ENCODE results near the gene PLEKHG5.

Gene PLEKHG5

GRCh38 chr1:6509220-6509918 lies 17.9 kb upstream of the PLEKHG5 start:
- TF ChIP-seq TEAD4 (IDR thresholded peaks at IDR 0.05) (no peak), TAF1 (IDR thresholded peaks at IDR 0.05; ENCODE audit: low read depth) (no peak), NFIC (IDR thresholded peaks at IDR 0.05) (no peak), EGR1 (IDR thresholded peaks at IDR 0.05) (no peak), RAD21 (IDR thresholded peaks at IDR 0.05; ENCODE audit: low read depth) (no peak), MAX (IDR thresholded peaks at IDR 0.05) (no peak), TCF12 (IDR thresholded peaks at IDR 0.05; ENCODE audit: low read depth) (no peak), YY1 (IDR thresholded peaks at IDR 0.05; ENCODE audit: low read depth) (no peak), CREB1 (IDR thresholded peaks at IDR 0.05; ENCODE audit: low read depth) (no peak), EP300 (IDR thresholded peaks at IDR 0.05; ENCODE audit: borderline replicate concordance) (no peak), FOXM1 (IDR thresholded peaks at IDR 0.05; ENCODE audit: borderline replicate concordance, low read depth) (no peak), CEBPB (IDR thresholded peaks at IDR 0.05) (no peak), ZBTB7A (IDR thresholded peaks at IDR 0.05; ENCODE audit: low read depth) (no peak), REST (IDR thresholded peaks at IDR 0.05; ENCODE audit: low read depth) (no peak)
- TF ChIP-seq, protein P1, sequence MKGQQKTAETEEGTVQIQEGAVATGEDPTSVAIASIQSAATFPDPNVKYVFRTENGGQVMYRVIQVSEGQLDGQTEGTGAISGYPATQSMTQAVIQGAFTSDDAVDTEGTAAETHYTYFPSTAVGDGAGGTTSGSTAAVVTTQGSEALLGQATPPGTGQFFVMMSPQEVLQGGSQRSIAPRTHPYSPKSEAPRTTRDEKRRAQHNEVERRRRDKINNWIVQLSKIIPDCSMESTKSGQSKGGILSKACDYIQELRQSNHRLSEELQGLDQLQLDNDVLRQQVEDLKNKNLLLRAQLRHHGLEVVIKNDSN (IDR thresholded peaks at IDR 0.05), result no peak

- TF ChIP-seq, protein P1 (IDR thresholded peaks at IDR 0.05), result no peak
- TF ChIP-seq EP300 (IDR thresholded peaks at IDR 0.05; ENCODE audit: borderline replicate concordance), result no peak
- TF ChIP-seq TAF1 (IDR thresholded peaks at IDR 0.05; ENCODE audit: low read depth), result no peak
- no peak for TF ChIP-seq YY1 (IDR thresholded peaks at IDR 0.05; ENCODE audit: low read depth)
- TF ChIP-seq NFIC (IDR thresholded peaks at IDR 0.05), result no peak
- TF ChIP-seq CREB1 (IDR thresholded peaks at IDR 0.05; ENCODE audit: low read depth), result no peak
- TF ChIP-seq TCF12 (IDR thresholded peaks at IDR 0.05; ENCODE audit: low read depth), result no peak
- TF ChIP-seq FOXM1 (IDR thresholded peaks at IDR 0.05; ENCODE audit: borderline replicate concordance, low read depth), result no peak
- TF ChIP-seq RAD21 (IDR thresholded peaks at IDR 0.05; ENCODE audit: low read depth), result no peak
- no peak for TF ChIP-seq CEBPB (IDR thresholded peaks at IDR 0.05)
- TF ChIP-seq EGR1 (IDR thresholded peaks at IDR 0.05), result no peak
- no peak for TF ChIP-seq ZBTB7A (IDR thresholded peaks at IDR 0.05; ENCODE audit: low read depth)
- TF ChIP-seq MAX (IDR thresholded peaks at IDR 0.05), result no peak
Measured at GRCh38 chr1:6508816-6509189, 17.3 kb upstream of the PLEKHG5 start.

GRCh38 chr1:6508154-6508815 lies 16.8 kb upstream of the PLEKHG5 start:
- TF ChIP-seq YY1 (IDR thresholded peaks at IDR 0.05; ENCODE audit: low read depth) (no peak), TCF12 (IDR thresholded peaks at IDR 0.05; ENCODE audit: low read depth) (no peak), CREB1 (IDR thresholded peaks at IDR 0.05; ENCODE audit: low read depth) (no peak), REST (IDR thresholded peaks at IDR 0.05; ENCODE audit: low read depth) (no peak), MAX (IDR thresholded peaks at IDR 0.05) (no peak), NFIC (IDR thresholded peaks at IDR 0.05) (no peak), EGR1 (IDR thresholded peaks at IDR 0.05) (no peak), EP300 (IDR thresholded peaks at IDR 0.05; ENCODE audit: borderline replicate concordance) (no peak), TAF1 (IDR thresholded peaks at IDR 0.05; ENCODE audit: low read depth) (no peak), ZBTB7A (IDR thresholded peaks at IDR 0.05; ENCODE audit: low read depth) (no peak), CEBPB (IDR thresholded peaks at IDR 0.05) (no peak), FOXM1 (IDR thresholded peaks at IDR 0.05; ENCODE audit: borderline replicate concordance, low read depth) (no peak), TEAD4 (IDR thresholded peaks at IDR 0.05) (no peak), RAD21 (IDR thresholded peaks at IDR 0.05; ENCODE audit: low read depth) (no peak)
- TF ChIP-seq, protein P1 (IDR thresholded peaks at IDR 0.05), result no peak

DNA sequence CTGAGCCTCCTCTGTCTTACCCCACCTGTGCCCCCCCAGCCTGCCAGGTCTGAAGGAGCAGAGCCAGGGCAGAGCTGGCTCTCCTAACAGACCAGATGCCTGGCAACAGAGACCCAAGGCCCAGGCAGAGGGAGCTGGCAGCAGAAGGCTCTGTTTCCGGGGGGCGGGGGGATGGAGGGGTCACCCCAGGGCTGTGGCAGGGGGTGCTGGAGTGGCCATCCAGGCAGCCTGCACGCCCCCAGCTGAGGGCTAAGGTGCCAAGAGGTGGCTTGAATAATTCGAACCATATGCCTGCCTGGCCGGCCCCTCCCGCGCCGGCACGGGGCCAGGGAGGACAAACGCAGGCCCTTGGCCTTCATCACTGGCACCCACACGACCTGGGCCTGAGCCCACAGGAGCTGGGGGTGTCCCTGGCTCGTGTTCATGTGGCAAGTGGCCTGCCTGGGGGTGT lies 16.0 kb upstream of the PLEKHG5 start:
- no peak for TF ChIP-seq CREB1 (IDR thresholded peaks at IDR 0.05; ENCODE audit: low read depth)
- TF ChIP-seq MAX (IDR thresholded peaks at IDR 0.05), result no peak
- no peak for TF ChIP-seq TEAD4 (IDR thresholded peaks at IDR 0.05)
